Measurements from ENCODE around the gene ZCCHC3.

DNA sequence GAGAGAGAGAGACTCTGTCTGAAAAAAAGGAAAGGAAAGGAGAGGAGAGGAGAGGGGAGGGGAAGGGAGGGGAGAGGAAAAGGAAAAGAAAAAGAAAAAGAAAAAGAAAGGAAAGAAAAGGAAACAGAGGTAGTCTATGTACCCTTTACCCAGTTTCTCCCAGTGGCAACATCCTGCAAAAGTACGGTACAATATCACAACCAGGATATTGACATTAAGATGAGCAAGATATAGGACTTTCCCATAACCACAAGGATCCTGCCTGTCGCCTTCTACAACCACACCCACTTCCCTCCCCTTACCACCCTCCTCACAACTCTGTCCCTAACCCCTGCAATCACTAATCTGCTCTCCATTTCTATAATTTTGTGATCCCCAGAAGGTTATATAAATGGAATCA is 10.9 kb upstream of the ZCCHC3 start:
- TF ChIP-seq, protein P1, sequence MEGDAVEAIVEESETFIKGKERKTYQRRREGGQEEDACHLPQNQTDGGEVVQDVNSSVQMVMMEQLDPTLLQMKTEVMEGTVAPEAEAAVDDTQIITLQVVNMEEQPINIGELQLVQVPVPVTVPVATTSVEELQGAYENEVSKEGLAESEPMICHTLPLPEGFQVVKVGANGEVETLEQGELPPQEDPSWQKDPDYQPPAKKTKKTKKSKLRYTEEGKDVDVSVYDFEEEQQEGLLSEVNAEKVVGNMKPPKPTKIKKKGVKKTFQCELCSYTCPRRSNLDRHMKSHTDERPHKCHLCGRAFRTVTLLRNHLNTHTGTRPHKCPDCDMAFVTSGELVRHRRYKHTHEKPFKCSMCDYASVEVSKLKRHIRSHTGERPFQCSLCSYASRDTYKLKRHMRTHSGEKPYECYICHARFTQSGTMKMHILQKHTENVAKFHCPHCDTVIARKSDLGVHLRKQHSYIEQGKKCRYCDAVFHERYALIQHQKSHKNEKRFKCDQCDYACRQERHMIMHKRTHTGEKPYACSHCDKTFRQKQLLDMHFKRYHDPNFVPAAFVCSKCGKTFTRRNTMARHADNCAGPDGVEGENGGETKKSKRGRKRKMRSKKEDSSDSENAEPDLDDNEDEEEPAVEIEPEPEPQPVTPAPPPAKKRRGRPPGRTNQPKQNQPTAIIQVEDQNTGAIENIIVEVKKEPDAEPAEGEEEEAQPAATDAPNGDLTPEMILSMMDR (IDR thresholded peaks at IDR 0.05; ENCODE audit: low read depth, low read length, poor library complexity, severe bottlenecking) = no peak
- TF ChIP-seq EZH2phosphoT487 (IDR thresholded peaks at IDR 0.05; ENCODE audit: borderline replicate concordance, low read length) = no peak
